Stomach (tissue), 4 donors: ENCODE measurements around the gene IGF1R.

Experiments
- EP300 ChIP-seq: sonication (generic); formaldehyde crosslinking; IDR thresholded peaks from one replicate; pipeline ENCODE4 v1.6.1; 2017; ENCODE audit warnings: antibody characterized with exemption
- POLR2A ChIP-seq, 4 donors: fragments of 450-650 bp; IDR thresholded peaks; one replicate each; pipeline ENCODE4 v1.6.1; 2016; ENCODE audit warnings: antibody characterized with exemption in 4 of 4, control low read depth in 2 of 4, mild to moderate bottlenecking in 1 of 4, moderate library complexity in 1 of 4
- POLR2AphosphoS5 ChIP-seq, 3 donors: sonication (generic); formaldehyde crosslinking; IDR thresholded peaks; one replicate each; pipeline ENCODE4 v1.6.1; 2016; ENCODE audit warnings: antibody characterized with exemption in 3 of 3
- TF ChIP-seq, protein P1 (sequence below), 7 experiments: fragments of 450-650 bp in 4 of 7; fragments of 200-600 bp in 3 of 7; sonication (generic) in 3 of 7; IDR thresholded peaks; one replicate each; pipeline ENCODE4 v1.5.1; 2016 to 2019; ENCODE audit warnings: antibody characterized with exemption in 7 of 7, control low read depth in 2 of 7, mild to moderate bottlenecking in 1 of 7

DNA sequence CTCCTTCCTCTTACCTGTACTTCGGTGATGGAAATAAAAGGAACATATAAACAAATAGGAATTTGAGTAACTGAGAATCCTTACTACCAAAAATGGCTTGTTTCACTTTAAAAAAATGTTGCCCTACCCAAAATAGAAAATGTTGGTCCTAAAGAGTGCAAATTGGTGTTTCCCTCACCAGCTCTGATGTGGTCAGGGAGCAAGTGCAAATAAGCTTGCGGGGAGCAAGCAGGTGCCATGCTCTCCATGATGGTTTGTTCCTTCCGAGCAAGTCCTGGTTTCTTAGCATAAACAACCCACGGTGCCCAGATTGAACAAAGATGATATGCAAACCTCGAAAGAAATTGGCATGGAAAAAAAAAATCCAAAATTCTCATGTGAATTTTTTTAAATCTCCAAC is 290.5 kb downstream of the IGF1R start:
- TF ChIP-seq, protein P1, sequence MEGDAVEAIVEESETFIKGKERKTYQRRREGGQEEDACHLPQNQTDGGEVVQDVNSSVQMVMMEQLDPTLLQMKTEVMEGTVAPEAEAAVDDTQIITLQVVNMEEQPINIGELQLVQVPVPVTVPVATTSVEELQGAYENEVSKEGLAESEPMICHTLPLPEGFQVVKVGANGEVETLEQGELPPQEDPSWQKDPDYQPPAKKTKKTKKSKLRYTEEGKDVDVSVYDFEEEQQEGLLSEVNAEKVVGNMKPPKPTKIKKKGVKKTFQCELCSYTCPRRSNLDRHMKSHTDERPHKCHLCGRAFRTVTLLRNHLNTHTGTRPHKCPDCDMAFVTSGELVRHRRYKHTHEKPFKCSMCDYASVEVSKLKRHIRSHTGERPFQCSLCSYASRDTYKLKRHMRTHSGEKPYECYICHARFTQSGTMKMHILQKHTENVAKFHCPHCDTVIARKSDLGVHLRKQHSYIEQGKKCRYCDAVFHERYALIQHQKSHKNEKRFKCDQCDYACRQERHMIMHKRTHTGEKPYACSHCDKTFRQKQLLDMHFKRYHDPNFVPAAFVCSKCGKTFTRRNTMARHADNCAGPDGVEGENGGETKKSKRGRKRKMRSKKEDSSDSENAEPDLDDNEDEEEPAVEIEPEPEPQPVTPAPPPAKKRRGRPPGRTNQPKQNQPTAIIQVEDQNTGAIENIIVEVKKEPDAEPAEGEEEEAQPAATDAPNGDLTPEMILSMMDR (IDR thresholded peaks at IDR 0.05), result no peak
- TF ChIP-seq EP300, result no peak
- TF ChIP-seq POLR2A (IDR thresholded peaks at IDR 0.05), result no peak
- no peak for TF ChIP-seq POLR2AphosphoS5 (IDR thresholded peaks at IDR 0.05)
